Testis (tissue), 2 donors: ENCODE results near the gene UBAP1.

ENCODE experiments used
- POLR2A ChIP-seq: fragments of 450-650 bp; IDR thresholded peaks from one replicate; pipeline ENCODE4 v1.6.1; 2017; ENCODE audit warnings: antibody characterized with exemption, mild to moderate bottlenecking, moderate library complexity
- TF ChIP-seq, protein P1 (sequence below), 3 experiments: fragments of 450-650 bp in 2 of 3; fragments of 200-600 bp in 1 of 3; sonication (generic) in 1 of 3; IDR thresholded peaks; one replicate each; pipeline ENCODE4 v1.5.1; 2016 to 2019; ENCODE audit warnings: antibody characterized with exemption in 3 of 3, mild to moderate bottlenecking in 2 of 3, moderate library complexity in 1 of 3

DNA sequence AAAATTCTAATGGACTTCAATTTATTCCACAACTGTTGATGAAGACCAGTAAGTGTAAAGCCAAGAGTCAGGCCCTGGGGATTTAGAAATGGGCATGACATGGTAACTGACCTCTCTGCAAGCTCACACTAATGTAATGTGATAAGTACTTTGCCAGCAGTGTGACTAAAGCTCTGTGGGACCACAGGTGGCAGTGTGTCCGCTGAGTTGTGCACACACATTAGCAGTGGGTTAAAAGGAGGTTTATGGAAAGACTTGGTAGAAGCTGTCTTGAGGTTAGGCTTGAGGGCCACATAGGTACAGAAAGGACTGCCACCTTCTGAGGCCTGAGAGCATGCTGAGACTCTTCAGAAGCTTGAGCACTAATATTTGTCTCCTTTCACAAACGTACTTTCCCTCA is 67.6 kb downstream of the UBAP1 start:
- no peak for TF ChIP-seq POLR2A
- TF ChIP-seq, protein P1, sequence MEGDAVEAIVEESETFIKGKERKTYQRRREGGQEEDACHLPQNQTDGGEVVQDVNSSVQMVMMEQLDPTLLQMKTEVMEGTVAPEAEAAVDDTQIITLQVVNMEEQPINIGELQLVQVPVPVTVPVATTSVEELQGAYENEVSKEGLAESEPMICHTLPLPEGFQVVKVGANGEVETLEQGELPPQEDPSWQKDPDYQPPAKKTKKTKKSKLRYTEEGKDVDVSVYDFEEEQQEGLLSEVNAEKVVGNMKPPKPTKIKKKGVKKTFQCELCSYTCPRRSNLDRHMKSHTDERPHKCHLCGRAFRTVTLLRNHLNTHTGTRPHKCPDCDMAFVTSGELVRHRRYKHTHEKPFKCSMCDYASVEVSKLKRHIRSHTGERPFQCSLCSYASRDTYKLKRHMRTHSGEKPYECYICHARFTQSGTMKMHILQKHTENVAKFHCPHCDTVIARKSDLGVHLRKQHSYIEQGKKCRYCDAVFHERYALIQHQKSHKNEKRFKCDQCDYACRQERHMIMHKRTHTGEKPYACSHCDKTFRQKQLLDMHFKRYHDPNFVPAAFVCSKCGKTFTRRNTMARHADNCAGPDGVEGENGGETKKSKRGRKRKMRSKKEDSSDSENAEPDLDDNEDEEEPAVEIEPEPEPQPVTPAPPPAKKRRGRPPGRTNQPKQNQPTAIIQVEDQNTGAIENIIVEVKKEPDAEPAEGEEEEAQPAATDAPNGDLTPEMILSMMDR (IDR thresholded peaks at IDR 0.05), result no peak
